ENCODE data around the gene IFT25. TPM values are rescaled to one million over a fixed set of nuclear protein-coding genes. Genes with fewer than 3 reads are reported as not detected.

Gene IFT25
- 33.0 and 35.2 TPM in 2 replicates for total RNA-seq

DNA sequence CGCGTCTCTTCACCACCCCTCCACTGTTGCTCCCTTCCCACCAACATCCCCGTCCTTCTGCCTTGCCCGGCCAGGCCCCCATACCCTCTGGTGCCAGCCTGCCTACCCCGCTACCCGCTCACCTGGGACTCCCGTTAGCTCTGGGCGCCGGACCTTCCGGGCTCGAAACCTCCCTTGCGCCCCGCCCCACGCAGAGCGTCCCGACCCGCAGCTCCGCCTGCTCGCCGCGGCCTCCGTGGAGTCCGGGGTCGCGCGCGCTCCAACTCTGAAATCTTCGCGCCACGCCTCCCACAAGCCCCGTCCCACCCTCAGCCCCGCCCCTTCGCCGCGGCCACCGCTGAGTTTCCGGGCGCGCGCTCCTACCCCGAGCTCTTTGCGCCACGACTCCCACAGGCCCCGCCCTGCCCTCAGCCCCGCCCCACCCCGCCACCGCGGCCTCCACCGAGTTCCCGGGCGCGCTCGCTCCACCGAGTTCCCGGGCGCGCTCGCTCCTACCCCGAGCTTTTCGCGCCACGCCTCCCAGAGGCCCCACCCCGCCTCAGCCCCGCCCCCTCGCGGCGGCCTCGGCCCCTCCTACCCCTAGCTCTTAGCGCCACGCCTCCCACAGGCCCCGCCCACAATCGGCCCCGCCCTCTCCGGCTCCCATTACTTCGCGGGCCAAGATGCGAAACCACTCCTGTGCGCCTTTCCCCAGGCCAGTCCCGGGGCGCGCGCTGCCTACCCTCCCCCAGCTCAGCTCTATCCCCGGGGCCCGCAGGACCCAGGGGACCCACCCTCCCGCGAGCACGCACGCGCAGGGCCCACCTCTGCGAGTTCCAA, at the start of gene IFT25:
Gene IFT25, minus strand, starts transcription at position 267 of the 819 bp plus-strand sequence. CDS start 5,617 bp downstream, outside the sequence.

GRCh38 chr1:53946252-53947171, 1.0 kb upstream of the IFT25 start, which contains the start of gene LRRC42:
TSS of gene LRRC42 (plus strand) at chr1:53946350. CDS start at chr1:53952000, 5,650 bp downstream.

GRCh38 chr1:53893999-53894636, 51.4 kb downstream of the IFT25 start, which contains the start of gene DIO1:
TSS of gene DIO1 (plus strand) at chr1:53894187. CDS start at chr1:53894211, 24 bp downstream.

DNA sequence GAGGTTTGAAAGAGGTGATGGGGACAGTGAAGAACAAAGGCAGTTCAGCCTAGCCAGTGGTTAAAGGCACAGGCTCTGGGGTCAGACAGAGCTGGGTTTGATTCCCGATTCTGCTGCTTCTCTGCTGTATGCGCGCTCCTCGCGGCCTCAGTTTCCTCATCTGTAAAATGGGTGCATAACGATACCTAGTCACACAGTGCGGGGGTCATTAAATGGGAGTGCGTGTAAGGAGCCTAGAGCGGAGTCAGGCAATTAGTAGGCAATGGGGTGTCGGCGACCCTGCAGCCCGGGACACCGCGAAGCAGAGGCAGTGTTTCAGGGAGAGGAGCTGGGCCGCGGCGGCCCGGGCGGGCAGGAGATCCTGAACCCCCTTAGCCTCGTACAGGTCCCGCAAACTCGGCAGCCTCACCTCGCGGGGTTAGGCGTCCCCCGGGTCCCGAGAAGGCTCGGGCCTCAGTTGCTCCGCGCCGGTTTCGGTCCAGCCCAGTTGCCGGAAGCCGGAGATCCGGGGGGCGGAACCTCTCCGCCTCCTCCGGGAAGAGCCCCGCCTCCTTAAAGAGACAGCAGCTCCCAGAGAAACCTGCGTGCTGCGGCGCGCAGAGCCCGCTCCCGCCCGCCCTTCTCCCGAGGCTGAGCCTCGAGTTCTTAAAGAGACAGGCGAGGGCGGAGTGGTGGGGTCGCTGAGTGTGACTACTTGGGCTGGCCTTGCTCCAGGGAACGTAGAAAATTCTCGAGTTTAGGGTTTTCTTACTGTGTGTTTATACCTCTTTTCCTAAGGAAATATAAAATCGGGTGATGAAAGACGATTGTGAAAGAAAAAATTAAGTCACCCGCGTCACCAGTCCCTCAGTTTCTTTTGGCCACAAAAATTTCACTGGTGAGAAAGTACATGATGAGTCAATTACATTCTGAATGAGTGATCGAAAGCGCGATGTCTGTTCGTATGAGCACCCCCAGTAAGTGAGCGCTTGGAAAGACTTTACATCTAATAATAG, 55.9 kb downstream of the IFT25 start, which contains the start of gene YIPF1:
Gene YIPF1, minus strand, starts transcription at position 494 of the 995 bp plus-strand sequence. CDS start 860 bp downstream, outside the sequence.

Other genes starting within 250 kb of the IFT25 start
- not detected in 2 replicates for gene GLIS1, start 206.5 kb downstream of the IFT25 start, total RNA-seq
- gene NDC1, start 107.4 kb downstream of the IFT25 start, total RNA-seq: 53.6 and 75.5 TPM in 2 replicates
- gene YIPF1, start 55.9 kb downstream of the IFT25 start, total RNA-seq: 17.1 and 23.8 TPM in 2 replicates
- gene DIO1, start 51.5 kb downstream of the IFT25 start, total RNA-seq: not detected in 2 replicates
- 26.7 and 29.2 TPM in 2 replicates for gene LRRC42, start 651 bp upstream of the IFT25 start, total RNA-seq
- gene LDLRAD1, start 72.5 kb upstream of the IFT25 start, total RNA-seq: not detected in 2 replicates
- gene TMEM59, start 107.5 kb upstream of the IFT25 start, total RNA-seq: 149 and 191 TPM in 2 replicates
- gene TCEANC2, start 107.9 kb upstream of the IFT25 start, total RNA-seq: 3.2 and 4.0 TPM in 2 replicates
- not detected in 2 replicates for gene CDCP2, start 207.3 kb upstream of the IFT25 start, total RNA-seq